Measurements from ENCODE around the gene PDE4B.
"Not testable (repeated sequence)": the region's sequence is repeated elsewhere in the genome, so short reads cannot be mapped to it uniquely, and the experiment has no call there.

The PDE4B gene

GRCh38 chr1:65830306-65830705, 37.6 kb downstream of the PDE4B start:
- Histone ChIP-seq H3K4me1 (ENCODE audit: control insufficient read depth, insufficient read depth, low read length) (no peaks in the 10 kb centered on the region), H3K27ac (ENCODE audit: insufficient read depth, low read depth, low read length, poor library complexity, severe bottlenecking) (no peak overlapping the region), H3K27me3 (ENCODE audit: control insufficient read depth, insufficient read depth, low read length, poor library complexity, severe bottlenecking) (no peaks in the 10 kb centered on the region), H3K36me3 (ENCODE audit: control insufficient read depth, insufficient read depth, low read length) (no peaks in the 10 kb centered on the region), H3K9me3 (ENCODE audit: control insufficient read depth, low read length) (no peaks in the 10 kb centered on the region), H3K4me3 (ENCODE audit: insufficient read depth, low read depth, low read length) (no peak overlapping the region)
- 94 to 97% methylated on average over 1 of the region's 1 CpG for WGBS, 2 experiments

GRCh38 chr1:65832296-65832695, 39.6 kb downstream of the PDE4B start:
- Histone ChIP-seq H3K4me1 (ENCODE audit: control insufficient read depth, insufficient read depth, low read length) (no peaks in the 10 kb centered on the region), H3K4me3 (ENCODE audit: insufficient read depth, low read depth, low read length) (no peak overlapping the region), H3K27me3 (ENCODE audit: control insufficient read depth, insufficient read depth, low read length, poor library complexity, severe bottlenecking) (no peaks in the 10 kb centered on the region), H3K36me3 (ENCODE audit: control insufficient read depth, insufficient read depth, low read length) (no peaks in the 10 kb centered on the region), H3K9me3 (ENCODE audit: control insufficient read depth, low read length) (no peaks in the 10 kb centered on the region), H3K27ac (ENCODE audit: insufficient read depth, low read depth, low read length, poor library complexity, severe bottlenecking) (no peak overlapping the region)
- WGBS, 2 experiments, result 61 to 62% methylated on average over 3 of the region's 3 CpGs

- Histone ChIP-seq H3K27me3 (ENCODE audit: control insufficient read depth, insufficient read depth, low read length, poor library complexity, severe bottlenecking) (no peaks in the 10 kb centered on the region), H3K36me3 (ENCODE audit: control insufficient read depth, insufficient read depth, low read length) (no peaks in the 10 kb centered on the region), H3K4me3 (ENCODE audit: insufficient read depth, low read depth, low read length) (no peak overlapping the region), H3K4me1 (ENCODE audit: control insufficient read depth, insufficient read depth, low read length) (no peaks in the 10 kb centered on the region), H3K27ac (ENCODE audit: insufficient read depth, low read depth, low read length, poor library complexity, severe bottlenecking) (no peak overlapping the region), H3K9me3 (ENCODE audit: control insufficient read depth, low read length) (no peaks in the 10 kb centered on the region)
- WGBS, 2 experiments, result 88 to 91% methylated on average over 3 of the region's 3 CpGs
Measured at GRCh38 chr1:65836686-65837085, 44.0 kb downstream of the PDE4B start.

- H3K27me3 ChIP-seq (ENCODE audit: control insufficient read depth, insufficient read depth, low read length, poor library complexity, severe bottlenecking), result no peaks in the 10 kb centered on the region
- H3K27ac ChIP-seq (ENCODE audit: insufficient read depth, low read depth, low read length, poor library complexity, severe bottlenecking), result no peak overlapping the region
- H3K9me3 ChIP-seq (ENCODE audit: control insufficient read depth, low read length), result no peaks in the 10 kb centered on the region
- H3K4me1 ChIP-seq (ENCODE audit: control insufficient read depth, insufficient read depth, low read length), result no peaks in the 10 kb centered on the region
- WGBS, 2 experiments, result 93 to 96% methylated on average over 7 of the region's 7 CpGs
- no peak overlapping the region for H3K4me3 ChIP-seq (ENCODE audit: insufficient read depth, low read depth, low read length)
- no peaks in the 10 kb centered on the region for H3K36me3 ChIP-seq (ENCODE audit: control insufficient read depth, insufficient read depth, low read length)
Measured at GRCh38 chr1:65840683-65841082, 48.0 kb downstream of the PDE4B start.

- H3K4me3 ChIP-seq (ENCODE audit: insufficient read depth, low read depth, low read length), result no peak overlapping the region
- no peak overlapping the region for H3K27ac ChIP-seq (ENCODE audit: insufficient read depth, low read depth, low read length, poor library complexity, severe bottlenecking)
- no peaks in the 10 kb centered on the region for H3K9me3 ChIP-seq (ENCODE audit: control insufficient read depth, low read length)
- H3K36me3 ChIP-seq (ENCODE audit: control insufficient read depth, insufficient read depth, low read length), result no peaks in the 10 kb centered on the region
- WGBS, 2 experiments, result 92 to 100% methylated on average over 4 of the region's 4 CpGs
- H3K4me1 ChIP-seq (ENCODE audit: control insufficient read depth, insufficient read depth, low read length), result no peaks in the 10 kb centered on the region
- H3K27me3 ChIP-seq (ENCODE audit: control insufficient read depth, insufficient read depth, low read length, poor library complexity, severe bottlenecking), result no peaks in the 10 kb centered on the region
Measured at GRCh38 chr1:65844296-65844695, 51.6 kb downstream of the PDE4B start.

- 80 to 99% methylated on average over 3 of the region's 3 CpGs for WGBS, 2 experiments
- H3K4me1 ChIP-seq (ENCODE audit: control insufficient read depth, insufficient read depth, low read length), result no peaks in the 10 kb centered on the region
- no peaks in the 10 kb centered on the region for H3K27me3 ChIP-seq (ENCODE audit: control insufficient read depth, insufficient read depth, low read length, poor library complexity, severe bottlenecking)
- H3K36me3 ChIP-seq (ENCODE audit: control insufficient read depth, insufficient read depth, low read length), result no peaks in the 10 kb centered on the region
- H3K27ac ChIP-seq (ENCODE audit: insufficient read depth, low read depth, low read length, poor library complexity, severe bottlenecking), result no peak overlapping the region
- no peaks in the 10 kb centered on the region for H3K9me3 ChIP-seq (ENCODE audit: control insufficient read depth, low read length)
- no peak overlapping the region for H3K4me3 ChIP-seq (ENCODE audit: insufficient read depth, low read depth, low read length)
Measured at GRCh38 chr1:65844821-65845534, 52.3 kb downstream of the PDE4B start.

GRCh38 chr1:65845535-65846060, 52.9 kb downstream of the PDE4B start:
- Histone ChIP-seq H3K27ac (ENCODE audit: insufficient read depth, low read depth, low read length, poor library complexity, severe bottlenecking) (no peak overlapping the region), H3K4me3 (ENCODE audit: insufficient read depth, low read depth, low read length) (no peak overlapping the region), H3K9me3 (ENCODE audit: control insufficient read depth, low read length) (no peaks in the 10 kb centered on the region), H3K36me3 (ENCODE audit: control insufficient read depth, insufficient read depth, low read length) (no peaks in the 10 kb centered on the region), H3K4me1 (ENCODE audit: control insufficient read depth, insufficient read depth, low read length) (no peaks in the 10 kb centered on the region), H3K27me3 (ENCODE audit: control insufficient read depth, insufficient read depth, low read length, poor library complexity, severe bottlenecking) (no peaks in the 10 kb centered on the region)
- 90 to 93% methylated on average over 6 to 7 of the region's 7 CpGs for WGBS, 2 experiments

- no peaks in the 10 kb centered on the region for H3K4me1 ChIP-seq (ENCODE audit: control insufficient read depth, insufficient read depth, low read length)
Measured at GRCh38 chr1:65846866-65847265, 54.2 kb downstream of the PDE4B start.

GRCh38 chr1:65850281-65850680, 57.6 kb downstream of the PDE4B start:
- Histone ChIP-seq H3K4me1 (ENCODE audit: control insufficient read depth, insufficient read depth, low read length) (no peaks in the 10 kb centered on the region), H3K36me3 (ENCODE audit: control insufficient read depth, insufficient read depth, low read length) (no peaks in the 10 kb centered on the region), H3K9me3 (ENCODE audit: control insufficient read depth, low read length) (no peaks in the 10 kb centered on the region), H3K27me3 (ENCODE audit: control insufficient read depth, insufficient read depth, low read length, poor library complexity, severe bottlenecking) (no peaks in the 10 kb centered on the region), H3K4me3 (ENCODE audit: insufficient read depth, low read depth, low read length) (no peak overlapping the region), H3K27ac (ENCODE audit: insufficient read depth, low read depth, low read length, poor library complexity, severe bottlenecking) (no peak overlapping the region)
- 90 to 95% methylated on average over 2 of the region's 2 CpGs for WGBS, 2 experiments

More at GRCh38 chr1:65846866-65847265, 54.2 kb downstream of the PDE4B start:
- no peaks in the 10 kb centered on the region for H3K36me3 ChIP-seq (ENCODE audit: control insufficient read depth, insufficient read depth, low read length)
- no peak overlapping the region for H3K27ac ChIP-seq (ENCODE audit: insufficient read depth, low read depth, low read length, poor library complexity, severe bottlenecking)
- H3K4me3 ChIP-seq (ENCODE audit: insufficient read depth, low read depth, low read length), result no peak overlapping the region
- H3K9me3 ChIP-seq (ENCODE audit: control insufficient read depth, low read length), result no peaks in the 10 kb centered on the region
- H3K27me3 ChIP-seq (ENCODE audit: control insufficient read depth, insufficient read depth, low read length, poor library complexity, severe bottlenecking), result no peaks in the 10 kb centered on the region

GRCh38 chr1:65856591-65856990, 63.9 kb downstream of the PDE4B start:
- H3K9me3 ChIP-seq (ENCODE audit: control insufficient read depth, low read length); H3K36me3 ChIP-seq (ENCODE audit: control insufficient read depth, insufficient read depth, low read length); H3K4me1 ChIP-seq (ENCODE audit: control insufficient read depth, insufficient read depth, low read length); H3K27me3 ChIP-seq (ENCODE audit: control insufficient read depth, insufficient read depth, low read length, poor library complexity, severe bottlenecking); H3K27ac ChIP-seq (ENCODE audit: insufficient read depth, low read depth, low read length, poor library complexity, severe bottlenecking); H3K4me3 ChIP-seq (ENCODE audit: insufficient read depth, low read depth, low read length): not testable (repeated sequence)
- 84 to 90% methylated on average over 3 of the region's 3 CpGs for WGBS, 2 experiments
